GM12891 (cell line): Measurements from ENCODE around the gene MBOAT2.

ENCODE experiments used
- PAX5 ChIP-seq: IDR thresholded peaks from 2 replicates; pipeline ENCODE4 v1.6.1; 2011; ENCODE audit warnings: low read length, moderate library complexity, mild to moderate bottlenecking; ENCODE audit not compliant: insufficient read depth, severe bottlenecking
- POLR2A ChIP-seq: IDR thresholded peaks from 2 replicates; pipeline ENCODE4 v1.6.1; 2011; ENCODE audit warnings: low read depth, low read length, control low read depth
- POLR2AphosphoS5 ChIP-seq: IDR thresholded peaks from 2 replicates; pipeline ENCODE4 v1.6.1; 2011; ENCODE audit warnings: low read depth, low read length, control low read depth
- SPI1 ChIP-seq: IDR thresholded peaks from 2 replicates; pipeline ENCODE4 v1.6.1; 2011; ENCODE audit warnings: low read depth, low read length, control low read depth
- TAF1 ChIP-seq: IDR thresholded peaks from 2 replicates; pipeline ENCODE4 v1.6.1; 2011; ENCODE audit warnings: low read depth, low read length, control low read depth

DNA sequence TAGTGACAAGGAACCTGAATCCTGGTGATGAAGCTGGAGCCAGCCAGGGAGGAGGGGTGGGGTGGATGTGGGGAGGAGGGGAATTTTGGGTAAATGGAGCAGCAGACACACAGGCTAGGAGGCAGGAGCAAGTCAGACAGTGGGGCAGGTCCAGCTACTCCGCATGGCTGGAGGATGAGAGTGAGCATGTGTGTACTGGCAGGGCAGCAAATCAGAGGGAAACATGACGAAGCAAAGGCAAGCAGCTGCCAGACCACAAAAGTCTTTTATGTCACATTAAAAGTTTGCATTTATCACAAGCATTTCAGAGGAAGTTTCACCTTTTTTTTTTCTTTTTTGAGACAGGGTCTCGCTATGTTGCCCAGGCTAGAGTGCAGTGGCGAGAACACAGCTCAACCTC is 154.2 kb downstream of the MBOAT2 start:
- TF ChIP-seq TAF1 = no peak
- TF ChIP-seq POLR2A = no peak
- no peak for TF ChIP-seq POLR2AphosphoS5
- no peak for TF ChIP-seq SPI1
- TF ChIP-seq PAX5 = no peak
